Kidney (tissue), 14 donors: ENCODE measurements around the gene FAM219A. TPM values are rescaled to one million over a fixed set of nuclear protein-coding genes. Genes with fewer than 3 reads are reported as not detected.

Experiments
- DNase-seq, 5 donors: peaks; one replicate each; pipeline ENCODE4 v3.0.0-alpha.2; 2013 to 2020
- FAIRE-seq: peaks from 2 replicates; lab custom pipeline; 2012; peaks lifted over from hg19 to GRCh38; lab: Jason Lieb, UNC
- H3K27ac ChIP-seq, 2 donors: one replicate each; pipeline ENCODE4 v1.7.0; 2013; ENCODE audit warnings: low read depth in 2 of 2, low read length in 2 of 2, inconsistent platforms in 1 of 2
- H3K27me3 ChIP-seq: one replicate; pipeline ENCODE4 v1.7.1; 2013; ENCODE audit warnings: low read length, inconsistent platforms; ENCODE audit not compliant: control insufficient read depth, insufficient read depth
- H3K36me3 ChIP-seq, 3 donors: one replicate each; pipeline versions ENCODE4 v1.7.0 to v1.7.1; 2013; ENCODE audit warnings: low read length in 3 of 3, control low read depth in 1 of 3, inconsistent platforms in 1 of 3; ENCODE audit not compliant: insufficient read depth in 3 of 3, control insufficient read depth in 2 of 3
- H3K4me1 ChIP-seq, 3 donors: one replicate each; pipeline versions ENCODE4 v1.7.0 to v1.7.1; 2013; ENCODE audit warnings: low read length in 3 of 3, inconsistent platforms in 1 of 3, low read depth in 1 of 3; ENCODE audit not compliant: control insufficient read depth in 2 of 3, insufficient read depth in 2 of 3
- H3K4me3 ChIP-seq, 3 donors: one replicate each; pipeline versions ENCODE4 v1.7.0 to v1.8.1; 2013; ENCODE audit warnings: low read length in 3 of 3, control low read depth in 1 of 3, inconsistent platforms in 1 of 3
- H3K9ac ChIP-seq, 3 donors: one replicate each; pipeline versions ENCODE4 v1.7.0 to v1.7.1; 2013; ENCODE audit warnings: low read length in 3 of 3, control low read depth in 1 of 3, inconsistent platforms in 1 of 3
- H3K9me3 ChIP-seq, 3 donors: one replicate each; pipeline versions ENCODE4 v1.7.0 to v1.7.1; 2013; ENCODE audit warnings: low read length in 3 of 3, control low read depth in 1 of 3, inconsistent platforms in 1 of 3; ENCODE audit not compliant: control insufficient read depth in 2 of 3, insufficient read depth in 1 of 3
- CTCF ChIP-seq: IDR thresholded peaks from 3 replicates; pipeline ENCODE4 v1.5.1; 2012; ENCODE audit warnings: mild to moderate bottlenecking, moderate library complexity, borderline replicate concordance; ENCODE audit not compliant: insufficient read depth; ENCODE audit errors: extremely low read depth
- intact Hi-C: fragments of 100-400 bp; cut with DNase I; formaldehyde crosslinking; loops from one replicate; pipeline ENCODE4 v1.11.1; 2022
- polyA plus RNA-seq: library from polyadenylated mRNA; stranded (reverse); fragments of 350-450 nt; fragmentation: Illumina TruSeq; extraction: RNeasy Lipid Tissue Mini Kit (QIAGEN cat#74804); gene quantifications from one replicate; pipeline ENCODE4 v1.2.3, GENCODE V29; 2014; ENCODE audit warnings: low read depth, low replicate concordance; ENCODE audit not compliant: insufficient read depth
- total RNA-seq: library from RNA; stranded (reverse); fragmentation: NEBNext Ultra II Directional; extraction: Animal tissue kit (Norgen Biotek cat#: 25700); gene quantifications from one replicate; pipeline ENCODE4 v1.2.1, GENCODE V29; 2021
- donor health status: control.
- donor health status: control.
- donor health status: control.
- donor health status: control.
- donor health status: control.
- donor health status: DM: yes; HTN: yes; CAD: no.
- donor health status: Normal renal cell carcinoma (clear cell type).

The FAM219A gene
- total and polyA plus RNA-seq, 2 donors from 2014 or later, result 8.7 to 21.1 TPM

GRCh38 chr9:34426347-34427074 lies 31.9 kb downstream of the FAM219A start:
- no peaks in the 10 kb centered on the region for H3K27me3 ChIP-seq
- peaks cover 0 to 2% (median 0%) of the 10 kb centered on the region in 3 donors for H3K4me1 ChIP-seq
- H3K9me3 ChIP-seq, result no peaks in the 10 kb centered on the region
- H3K4me3 ChIP-seq, result no peak overlapping the region
- intact Hi-C loops, result no loop called here
- H3K27ac ChIP-seq, result no peak overlapping the region
- no peak overlapping the region for H3K9ac ChIP-seq
- no peak for FAIRE-seq
- H3K36me3 ChIP-seq, result no peaks in the 10 kb centered on the region
- no peak for DNase-seq
- TF ChIP-seq CTCF, result no peak

- H3K9ac ChIP-seq, result no peak overlapping the region
- intact Hi-C loops, result loop anchor here (10.0 kb wide), 1 partner anchor 175 kb away; no protein-coding TSS in a partner anchor
- no peak for TF ChIP-seq CTCF
- FAIRE-seq, result no peak
- no peaks in the 10 kb centered on the region for H3K9me3 ChIP-seq
- H3K36me3 ChIP-seq, result no peaks in the 10 kb centered on the region
- no peak overlapping the region for H3K27ac ChIP-seq
- no peak overlapping the region for H3K4me3 ChIP-seq
- H3K27me3 ChIP-seq, result no peaks in the 10 kb centered on the region
- no peak for DNase-seq
- H3K4me1 ChIP-seq, result no peaks in the 10 kb centered on the region
These were observed 38.5 kb downstream of the FAM219A start for GRCh38 chr9:34419716-34420504.

GRCh38 chr9:34417734-34418133 lies 40.6 kb downstream of the FAM219A start:
- Histone ChIP-seq H3K4me1 (no peaks in the 10 kb centered on the region), H3K36me3 (no peaks in the 10 kb centered on the region), H3K27me3 (no peaks in the 10 kb centered on the region), H3K9ac (no peak overlapping the region), H3K4me3 (no peak overlapping the region), H3K9me3 (no peaks in the 10 kb centered on the region), H3K27ac (no peak overlapping the region)
- TF ChIP-seq CTCF, result no peak
- intact Hi-C loops, result loop anchor here (10.0 kb wide), 1 partner anchor 177 kb away; no protein-coding TSS in a partner anchor
- FAIRE-seq, result no peak
- DNase-seq, result no peak
